Activated naive CD8-positive, alpha-beta T cell treated with anti-CD3 and anti-CD28 coated beads, Interleukin-2, amount 50 U/mL, for 24 hours (primary cell): Measurements from ENCODE around the gene CCDC17.
A peak's percentile ranks its signal among the peaks of the same experiment; 100 is the strongest.

Experiments
- ATAC-seq: fragments of 150-1000 bp; cut with Tn5 transposase; one replicate; pipeline ENCODE4 v1.10.0; 2021
- DNase-seq: peaks from one replicate; pipeline ENCODE4 v3.0.0; 2021
- H3K27ac Mint-ChIP-seq: one replicate; pipeline ENCODE4 v1.8.0; 2021; ENCODE audit warnings: mild to moderate bottlenecking, mixed read lengths
- H3K27me3 Mint-ChIP-seq: one replicate; pipeline ENCODE4 v1.8.0; 2021; ENCODE audit warnings: mixed read lengths
- H3K36me3 Mint-ChIP-seq: one replicate; pipeline ENCODE4 v1.8.0; 2021; ENCODE audit warnings: low read depth, mixed read lengths
- H3K4me1 Mint-ChIP-seq: one replicate; pipeline ENCODE4 v1.8.0; 2021; ENCODE audit warnings: mixed read lengths
- H3K4me3 Mint-ChIP-seq: one replicate; pipeline ENCODE4 v1.8.0; 2021; ENCODE audit warnings: mild to moderate bottlenecking, moderate library complexity, mixed read lengths
- H3K9me3 Mint-ChIP-seq: one replicate; pipeline ENCODE4 v1.8.0; 2021; ENCODE audit warnings: mixed read lengths

CCDC17 gene

GRCh38 chr1:45623972-45624371 is at the start of gene CCDC17:
CCDC17 (minus strand) TSS chr1:45624054; CDS start chr1:45623909, 145 bp downstream.
- no peaks in the 10 kb centered on the region for H3K9me3 Mint-ChIP-seq
- H3K4me1 Mint-ChIP-seq = no peaks in the 10 kb centered on the region
- H3K36me3 Mint-ChIP-seq = peaks cover 24% of the 10 kb centered on the region
- no peak within 1 kb of the TSS for H3K4me3 Mint-ChIP-seq
- DNase-seq (no peak), ATAC-seq (no peak)
- no peaks in the 10 kb centered on the region for H3K27me3 Mint-ChIP-seq
- H3K27ac Mint-ChIP-seq = no peak within 1 kb of the TSS

DNA sequence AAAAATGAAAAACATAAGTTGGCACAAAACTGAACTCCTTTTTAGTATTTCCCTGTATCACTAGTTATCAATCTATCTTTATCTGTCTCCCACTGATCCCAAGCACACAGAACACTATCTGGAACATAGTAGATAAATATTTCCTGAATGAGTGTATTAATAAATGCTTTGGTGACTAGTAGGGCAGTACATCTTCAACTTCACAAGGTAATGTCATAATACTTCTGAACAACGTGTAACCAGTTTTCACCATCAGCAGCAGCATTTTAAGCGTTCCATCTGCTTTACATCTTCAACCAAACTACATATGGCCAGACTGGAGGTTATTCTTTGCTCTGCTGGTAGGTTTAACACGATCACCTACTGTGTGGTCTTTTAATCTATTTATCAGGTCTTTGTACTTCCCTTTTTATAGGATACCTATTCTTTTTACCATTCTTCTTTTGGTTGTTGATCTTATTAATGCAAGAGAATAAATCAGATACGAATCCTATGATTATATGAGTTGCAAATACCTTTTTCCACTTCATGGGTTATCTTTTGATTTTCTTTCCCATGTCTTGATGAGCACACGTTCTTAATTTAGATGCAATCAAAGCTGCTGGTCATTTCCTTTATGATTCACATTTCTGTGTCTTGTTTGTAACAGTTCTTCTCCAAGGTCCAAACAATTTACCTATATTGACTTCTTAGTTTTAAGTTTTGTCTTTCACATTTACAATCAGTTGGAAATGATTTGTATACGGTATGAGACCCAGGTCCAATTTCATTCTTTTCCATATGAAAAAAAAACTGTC is 46.2 kb upstream of the CCDC17 start:
- no peak overlapping the region for H3K27ac Mint-ChIP-seq
- peaks cover 44% of the 10 kb centered on the region for H3K4me1 Mint-ChIP-seq

GRCh38 chr1:45669379-45669778 is 45.5 kb upstream of the CCDC17 start:
- no peaks in the 10 kb centered on the region for H3K9me3 Mint-ChIP-seq
- H3K27ac Mint-ChIP-seq = no peak overlapping the region
- H3K36me3 Mint-ChIP-seq = peaks cover 4% of the 10 kb centered on the region
- H3K4me1 Mint-ChIP-seq = peaks cover 39% of the 10 kb centered on the region
- no peak for ATAC-seq
- DNase-seq = no peak
- H3K4me3 Mint-ChIP-seq = no peak overlapping the region
- H3K27me3 Mint-ChIP-seq = no peaks in the 10 kb centered on the region

More for the DNA sequence above, 46.2 kb upstream of the CCDC17 start:
- Mint-ChIP-seq H3K27me3 (no peaks in the 10 kb centered on the region), H3K36me3 (peaks cover 5% of the 10 kb centered on the region), H3K9me3 (no peaks in the 10 kb centered on the region), H3K4me3 (no peak overlapping the region)
- DNase-seq = no peak
- ATAC-seq = no peak

DNA sequence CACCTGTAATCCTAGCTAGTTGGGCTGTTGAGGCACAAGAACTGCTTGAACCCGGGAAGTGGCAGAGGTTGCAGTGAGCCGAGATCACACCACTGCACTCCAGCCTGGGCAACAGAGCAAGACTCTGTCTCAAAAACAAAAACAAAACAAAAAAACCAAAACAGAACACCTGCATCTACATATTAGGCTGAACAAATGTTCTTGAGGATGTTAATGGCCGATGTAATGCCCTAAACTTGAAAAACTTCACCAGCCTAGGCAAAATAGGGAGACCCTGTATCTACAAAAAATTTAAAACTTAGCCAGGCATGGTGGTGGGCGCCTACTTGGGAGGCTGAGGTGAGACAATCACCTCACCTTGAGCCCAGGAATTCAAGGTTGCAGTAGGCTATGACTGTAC is 44.7 kb upstream of the CCDC17 start:
- Mint-ChIP-seq H3K4me1 (peaks cover 34% of the 10 kb centered on the region), H3K27me3 (no peaks in the 10 kb centered on the region), H3K27ac (no peak overlapping the region), H3K9me3 (no peaks in the 10 kb centered on the region), H3K4me3 (no peak overlapping the region), H3K36me3 (peaks cover 4% of the 10 kb centered on the region)
- ATAC-seq (no peak), DNase-seq (no peak)

GRCh38 chr1:45667321-45668111 is 43.7 kb upstream of the CCDC17 start:
- DNase-seq = no peak
- H3K36me3 Mint-ChIP-seq = peaks cover 6% of the 10 kb centered on the region
- H3K27me3 Mint-ChIP-seq = no peaks in the 10 kb centered on the region
- no peaks in the 10 kb centered on the region for H3K9me3 Mint-ChIP-seq
- H3K27ac Mint-ChIP-seq = no peak overlapping the region
- peaks cover 32% of the 10 kb centered on the region for H3K4me1 Mint-ChIP-seq
- ATAC-seq = no peak
- no peak overlapping the region for H3K4me3 Mint-ChIP-seq

DNA sequence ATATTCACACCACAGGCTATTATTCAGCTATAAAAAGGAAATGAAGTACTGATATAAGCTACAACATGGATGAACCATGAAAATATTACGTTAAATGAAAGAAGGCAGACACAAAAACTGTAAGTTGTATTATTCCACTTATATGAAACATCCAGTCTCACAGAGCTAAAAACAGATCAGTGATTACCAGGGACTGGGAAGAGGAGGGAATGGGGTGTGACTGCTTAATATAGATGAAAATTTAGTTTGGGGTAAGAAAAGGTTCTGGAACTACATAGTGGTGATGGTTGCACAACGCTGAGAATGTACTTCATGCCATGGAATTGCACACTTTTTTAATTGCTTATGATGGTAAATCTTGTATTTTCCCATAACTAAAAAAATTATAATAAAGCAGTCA is 43.0 kb upstream of the CCDC17 start:
- ATAC-seq (no peak), DNase-seq (no peak)
- Mint-ChIP-seq H3K27me3 (no peaks in the 10 kb centered on the region), H3K9me3 (no peaks in the 10 kb centered on the region), H3K27ac (no peak overlapping the region), H3K4me1 (peaks cover 30% of the 10 kb centered on the region), H3K36me3 (peaks cover 6% of the 10 kb centered on the region), H3K4me3 (no peak overlapping the region)

- ATAC-seq (no peak), DNase-seq (no peak)
- H3K9me3 Mint-ChIP-seq = no peaks in the 10 kb centered on the region
- H3K27me3 Mint-ChIP-seq = no peaks in the 10 kb centered on the region
- H3K27ac Mint-ChIP-seq = no peak overlapping the region
- no peak overlapping the region for H3K4me3 Mint-ChIP-seq
- peaks cover 9% of the 10 kb centered on the region for H3K4me1 Mint-ChIP-seq
- H3K36me3 Mint-ChIP-seq = peaks cover 48% of the 10 kb centered on the region
Measured at GRCh38 chr1:45660336-45660735, 36.5 kb upstream of the CCDC17 start.

- H3K27me3 Mint-ChIP-seq = no peaks in the 10 kb centered on the region
- DNase-seq (no peak), ATAC-seq (no peak)
- H3K4me3 Mint-ChIP-seq = no peak overlapping the region
- no peaks in the 10 kb centered on the region for H3K9me3 Mint-ChIP-seq
- H3K4me1 Mint-ChIP-seq = peaks cover 8% of the 10 kb centered on the region
- H3K27ac Mint-ChIP-seq = no peak overlapping the region
- H3K36me3 Mint-ChIP-seq = peaks cover 57% of the 10 kb centered on the region
Measured at GRCh38 chr1:45659222-45659621, 35.4 kb upstream of the CCDC17 start.

GRCh38 chr1:45658171-45658570 is 34.3 kb upstream of the CCDC17 start:
- no peaks in the 10 kb centered on the region for H3K27me3 Mint-ChIP-seq
- H3K36me3 Mint-ChIP-seq = peaks cover 56% of the 10 kb centered on the region
- H3K27ac Mint-ChIP-seq = no peak overlapping the region

GRCh38 chr1:45656573-45657226 is 32.8 kb upstream of the CCDC17 start:
- Mint-ChIP-seq H3K27me3 (no peaks in the 10 kb centered on the region), H3K4me1 (peaks cover 2% of the 10 kb centered on the region), H3K4me3 (no peak overlapping the region), H3K36me3 (peaks cover 60% of the 10 kb centered on the region), H3K27ac (no peak overlapping the region), H3K9me3 (no peaks in the 10 kb centered on the region)
- ATAC-seq = no peak
- DNase-seq = no peak

More at GRCh38 chr1:45658171-45658570, 34.3 kb upstream of the CCDC17 start:
- Mint-ChIP-seq H3K4me1 (peaks cover 5% of the 10 kb centered on the region), H3K4me3 (no peak overlapping the region), H3K9me3 (no peaks in the 10 kb centered on the region)
- ATAC-seq (no peak), DNase-seq (no peak)

DNA sequence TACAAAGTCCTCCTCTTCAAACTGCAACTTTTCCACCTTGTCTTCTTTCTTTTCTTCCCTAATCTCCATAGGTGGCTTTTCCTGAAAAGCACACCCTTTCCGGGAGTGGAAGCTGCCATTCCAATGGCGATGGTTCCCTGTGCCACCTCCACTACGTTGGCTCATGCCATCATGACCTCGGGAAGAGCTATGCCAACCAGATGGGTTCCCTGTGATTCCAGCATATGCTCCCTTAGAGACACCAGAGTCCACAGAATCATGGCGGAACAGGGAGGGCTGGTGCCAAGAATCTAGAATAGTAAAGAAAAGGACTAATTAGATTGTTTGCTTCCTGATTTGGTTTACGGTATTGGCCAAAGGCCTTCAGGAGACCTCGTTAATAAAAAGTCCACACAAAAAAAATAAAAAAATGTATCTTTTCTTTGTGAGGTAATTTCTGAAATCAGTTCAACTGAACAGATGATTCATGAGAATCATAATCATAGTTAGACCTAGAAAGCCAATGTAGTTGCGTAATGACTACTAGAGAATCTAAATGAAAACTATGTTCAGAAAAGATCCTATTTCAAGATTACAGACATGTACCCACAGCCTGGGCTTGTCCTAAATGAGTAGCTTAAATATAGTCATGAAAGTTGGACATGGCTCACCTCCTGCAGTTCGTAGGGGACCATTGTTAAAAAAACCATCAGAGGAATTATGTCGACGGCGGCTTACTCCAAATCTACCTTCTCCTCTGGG is 30.9 kb upstream of the CCDC17 start:
- H3K27me3 Mint-ChIP-seq = no peaks in the 10 kb centered on the region
- no peak overlapping the region for H3K27ac Mint-ChIP-seq
- DNase-seq = no peak
- no peaks in the 10 kb centered on the region for H3K9me3 Mint-ChIP-seq
- H3K4me3 Mint-ChIP-seq = no peak overlapping the region
- H3K4me1 Mint-ChIP-seq = peaks cover 2% of the 10 kb centered on the region
- peak; percentile 49 for ATAC-seq
- H3K36me3 Mint-ChIP-seq = peaks cover 61% of the 10 kb centered on the region

- Mint-ChIP-seq H3K4me1 (peaks cover 2% of the 10 kb centered on the region), H3K9me3 (no peaks in the 10 kb centered on the region), H3K4me3 (no peak overlapping the region), H3K27ac (peak overlapping the region; percentile 55), H3K27me3 (no peaks in the 10 kb centered on the region), H3K36me3 (peaks cover 28% of the 10 kb centered on the region)
- ATAC-seq (no peak), DNase-seq (no peak)
Measured at GRCh38 chr1:45647248-45648021, 23.6 kb upstream of the CCDC17 start.

DNA sequence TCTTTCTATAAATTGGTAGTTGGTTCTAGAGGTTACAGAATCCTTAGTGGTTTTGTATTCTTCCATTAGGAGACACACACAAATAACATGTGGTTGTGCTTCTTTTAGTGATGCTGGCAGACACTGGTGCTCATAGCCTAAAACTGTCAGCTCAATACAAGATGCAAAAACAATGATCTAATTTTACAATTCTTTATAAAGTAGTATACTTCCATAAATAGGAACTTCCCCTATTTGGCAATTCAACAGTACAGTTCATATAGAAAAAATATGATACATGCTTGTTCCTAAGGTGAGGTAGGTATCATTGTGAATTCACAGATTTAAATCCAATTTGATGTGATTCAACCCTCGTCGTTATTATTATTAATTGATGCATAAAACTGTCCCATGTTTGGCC is 20.8 kb upstream of the CCDC17 start:
- DNase-seq = no peak
- Mint-ChIP-seq H3K4me1 (peaks cover 2% of the 10 kb centered on the region), H3K27me3 (no peaks in the 10 kb centered on the region), H3K27ac (no peak overlapping the region), H3K9me3 (no peaks in the 10 kb centered on the region), H3K4me3 (no peak overlapping the region), H3K36me3 (peaks cover 33% of the 10 kb centered on the region)
- ATAC-seq = no peak

DNA sequence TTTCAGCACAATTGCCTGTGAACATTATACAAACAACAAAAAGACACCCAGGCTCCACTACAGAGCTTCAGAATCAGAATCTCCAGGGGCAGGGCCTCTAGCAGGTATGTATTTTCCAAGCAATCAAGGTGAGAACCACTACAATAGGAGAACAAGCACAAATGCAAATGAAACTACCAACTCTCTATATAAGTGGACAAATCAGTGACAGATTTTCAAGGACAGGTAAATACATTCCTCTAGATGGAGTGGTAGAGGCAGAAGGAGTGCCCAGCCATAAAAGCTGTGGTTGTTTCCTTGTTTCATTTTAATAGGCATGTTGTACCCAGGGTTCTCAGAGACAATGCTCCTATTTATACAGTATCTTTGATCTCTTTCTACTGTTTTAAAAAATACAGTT is 20.1 kb upstream of the CCDC17 start:
- Mint-ChIP-seq H3K4me1 (peaks cover 2% of the 10 kb centered on the region), H3K9me3 (no peaks in the 10 kb centered on the region), H3K27ac (peak overlapping the region; percentile 4), H3K4me3 (no peak overlapping the region), H3K36me3 (peaks cover 27% of the 10 kb centered on the region), H3K27me3 (no peaks in the 10 kb centered on the region)
- ATAC-seq = no peak
- no peak for DNase-seq
